Endothelial cell of umbilical vein (primary cell): ENCODE data around the gene AJAP1.

Source experiments
- CTCF ChIP-seq, 2 donors: IDR thresholded peaks; 1 replicate in 1 of 2; 2 replicates in 1 of 2; pipeline ENCODE4 v1.5.1; 2011; ENCODE audit warnings: low read length in 2 of 2, mild to moderate bottlenecking in 2 of 2, moderate library complexity in 2 of 2, control low read depth in 1 of 2, inconsistent platforms in 1 of 2, low read depth in 1 of 2; ENCODE audit not compliant: insufficient read depth in 1 of 2; ENCODE audit errors: extremely low read depth in 1 of 2
- EZH2 ChIP-seq: IDR thresholded peaks from 2 replicates; pipeline ENCODE4 v1.6.1; 2012; ENCODE audit warnings: borderline replicate concordance, low read depth, mild to moderate bottlenecking, moderate library complexity, low read length, inconsistent platforms; ENCODE audit not compliant: severe bottlenecking
- FOS ChIP-seq: IDR thresholded peaks from 2 replicates; pipeline ENCODE4 v1.6.1; 2011; ENCODE audit warnings: mild to moderate bottlenecking, low read length, moderate library complexity, borderline replicate concordance; ENCODE audit not compliant: insufficient read depth
- GATA2 ChIP-seq: IDR thresholded peaks from 2 replicates; pipeline ENCODE4 v1.7.0; 2011; ENCODE audit warnings: low read depth, mild to moderate bottlenecking, moderate library complexity, mixed read lengths, low read length; ENCODE audit not compliant: insufficient read length, insufficient read depth
- MAX ChIP-seq: IDR thresholded peaks from 2 replicates; pipeline ENCODE4 v1.6.1; 2011; ENCODE audit not compliant: insufficient read depth, insufficient read length
- MYC ChIP-seq: IDR thresholded peaks from one replicate; pipeline ENCODE4 v1.6.1; 2011; ENCODE audit warnings: mild to moderate bottlenecking, low read depth, low read length
- POLR2A ChIP-seq: IDR thresholded peaks from 2 replicates; pipeline ENCODE4 v1.6.1; 2012; ENCODE audit warnings: low read depth, mild to moderate bottlenecking, control low read depth, low read length
- POLR2AphosphoS5 ChIP-seq: IDR thresholded peaks from 2 replicates; pipeline ENCODE4 v1.6.1; 2012; ENCODE audit warnings: low read depth, mild to moderate bottlenecking, control low read depth, low read length, moderate library complexity; ENCODE audit not compliant: insufficient read depth

DNA sequence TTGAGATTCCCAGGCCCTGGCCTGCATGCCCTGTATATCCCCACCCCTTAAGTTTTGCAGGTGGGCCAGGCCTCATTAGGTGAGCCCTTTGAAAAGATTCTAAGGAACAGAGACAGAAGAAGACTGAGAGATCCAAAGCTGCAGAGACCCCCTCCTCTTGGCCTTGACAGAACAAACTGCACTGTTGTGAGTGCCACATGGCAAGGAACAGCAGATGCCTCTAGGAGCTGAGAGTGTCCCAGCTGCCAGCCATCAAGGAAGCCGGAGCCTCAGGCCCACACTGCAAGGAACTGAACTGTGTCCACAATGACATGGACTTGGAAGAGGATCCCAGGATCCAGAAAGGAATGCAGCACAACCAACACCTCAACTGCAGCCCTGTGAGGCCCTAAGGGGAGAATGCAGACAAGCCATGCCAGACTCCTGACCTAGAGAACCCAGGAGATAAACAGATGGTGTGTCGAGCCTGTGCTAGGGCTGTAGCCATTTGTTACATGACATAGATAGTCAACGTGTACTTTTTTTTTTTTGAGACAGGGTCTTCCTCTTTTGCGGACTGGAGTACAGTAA lies 182.7 kb downstream of the AJAP1 start:
- no peak for TF ChIP-seq FOS
- TF ChIP-seq CTCF (IDR thresholded peaks at IDR 0.05; ENCODE audit: extremely low read depth in 1 of 2, insufficient read depth in 1 of 2, low read depth in 1 of 2, low read length in 2 of 2), result no peak
- TF ChIP-seq GATA2, result no peak
- no peak for TF ChIP-seq MAX
- no peak for TF ChIP-seq POLR2A
- no peak for TF ChIP-seq MYC
- TF ChIP-seq POLR2AphosphoS5, result no peak
- TF ChIP-seq EZH2, result no peak
